ENCODE data around the gene GDF10.

Gene GDF10

DNA sequence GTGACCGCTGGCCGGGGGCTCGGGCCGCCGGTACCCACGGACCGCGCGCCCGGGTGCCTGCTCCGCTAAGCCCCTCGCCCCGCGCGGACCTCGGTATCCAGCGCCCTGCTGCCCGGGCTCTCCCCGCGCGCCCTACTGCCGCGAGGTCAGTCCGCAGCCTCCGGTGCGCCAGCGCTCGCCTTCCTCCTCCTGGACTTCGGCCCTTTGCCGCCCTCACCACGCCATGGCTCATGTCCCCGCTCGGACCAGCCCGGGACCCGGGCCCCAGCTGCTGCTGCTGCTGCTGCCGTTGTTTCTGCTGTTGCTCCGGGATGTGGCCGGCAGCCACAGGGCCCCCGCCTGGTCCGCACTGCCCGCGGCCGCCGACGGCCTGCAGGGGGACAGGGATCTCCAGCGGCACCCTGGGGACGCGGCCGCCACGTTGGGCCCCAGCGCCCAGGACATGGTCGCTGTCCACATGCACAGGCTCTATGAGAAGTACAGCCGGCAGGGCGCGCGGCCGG is 483 bp downstream of the GDF10 start:
- H3K4me1 ChIP-seq (ENCODE audit: low read length) = no peaks in the 10 kb centered on the region
- no peaks in the 10 kb centered on the region for H4K20me1 ChIP-seq (ENCODE audit: insufficient read depth, low read length)
- no peak overlapping the region for H3K4me2 ChIP-seq (ENCODE audit: low read length)
- no peaks in the 10 kb centered on the region for H3K27me3 ChIP-seq (ENCODE audit: low read depth, low read length)
- H2AFZ ChIP-seq (ENCODE audit: low read depth, low read length) = no peak overlapping the region
- no peaks in the 10 kb centered on the region for H3K36me3 ChIP-seq (replicated peaks; ENCODE audit: low read depth, low read length)
- no peak overlapping the region for H3K9ac ChIP-seq (ENCODE audit: low read length)
- no peak overlapping the region for H3K27ac ChIP-seq (ENCODE audit: low read length)
- H3K9me3 ChIP-seq (ENCODE audit: insufficient read depth, low read length) = no peaks in the 10 kb centered on the region
- no peak for TF ChIP-seq EZH2phosphoT487 (IDR thresholded peaks at IDR 0.05; ENCODE audit: low read depth)
- TF ChIP-seq, protein P1, sequence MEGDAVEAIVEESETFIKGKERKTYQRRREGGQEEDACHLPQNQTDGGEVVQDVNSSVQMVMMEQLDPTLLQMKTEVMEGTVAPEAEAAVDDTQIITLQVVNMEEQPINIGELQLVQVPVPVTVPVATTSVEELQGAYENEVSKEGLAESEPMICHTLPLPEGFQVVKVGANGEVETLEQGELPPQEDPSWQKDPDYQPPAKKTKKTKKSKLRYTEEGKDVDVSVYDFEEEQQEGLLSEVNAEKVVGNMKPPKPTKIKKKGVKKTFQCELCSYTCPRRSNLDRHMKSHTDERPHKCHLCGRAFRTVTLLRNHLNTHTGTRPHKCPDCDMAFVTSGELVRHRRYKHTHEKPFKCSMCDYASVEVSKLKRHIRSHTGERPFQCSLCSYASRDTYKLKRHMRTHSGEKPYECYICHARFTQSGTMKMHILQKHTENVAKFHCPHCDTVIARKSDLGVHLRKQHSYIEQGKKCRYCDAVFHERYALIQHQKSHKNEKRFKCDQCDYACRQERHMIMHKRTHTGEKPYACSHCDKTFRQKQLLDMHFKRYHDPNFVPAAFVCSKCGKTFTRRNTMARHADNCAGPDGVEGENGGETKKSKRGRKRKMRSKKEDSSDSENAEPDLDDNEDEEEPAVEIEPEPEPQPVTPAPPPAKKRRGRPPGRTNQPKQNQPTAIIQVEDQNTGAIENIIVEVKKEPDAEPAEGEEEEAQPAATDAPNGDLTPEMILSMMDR (IDR thresholded peaks at IDR 0.05; ENCODE audit: low read depth, low read length) = no peak
- no peak overlapping the region for H3K4me3 ChIP-seq (ENCODE audit: low read length)
- H3K79me2 ChIP-seq (ENCODE audit: low read length) = no peaks in the 10 kb centered on the region

DNA sequence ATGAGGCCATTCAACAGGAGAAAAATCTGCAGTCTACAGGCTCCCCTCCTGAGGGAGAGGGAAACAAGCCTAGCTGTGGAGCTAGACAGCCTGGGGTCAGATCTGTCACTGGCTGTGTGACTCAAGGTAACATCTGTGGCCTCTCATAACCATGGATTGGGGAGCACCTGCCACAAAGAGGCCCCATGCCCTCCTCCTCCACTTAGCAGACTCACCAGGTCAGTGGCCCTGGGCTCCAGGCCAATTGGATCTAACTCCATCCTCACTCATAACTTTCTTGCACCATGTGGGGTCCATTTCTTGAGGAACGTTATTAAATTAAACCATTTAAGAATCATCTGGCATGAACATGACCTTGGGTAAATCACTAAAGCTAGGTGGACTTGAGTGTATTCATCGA is 1.8 kb downstream of the GDF10 start:
- TF ChIP-seq EZH2phosphoT487 (IDR thresholded peaks at IDR 0.05; ENCODE audit: low read depth) = no peak
- TF ChIP-seq, protein P1 (IDR thresholded peaks at IDR 0.05; ENCODE audit: low read depth, low read length) = no peak
- Histone ChIP-seq H3K27me3 (ENCODE audit: low read depth, low read length) (no peaks in the 10 kb centered on the region), H3K9ac (ENCODE audit: low read length) (no peak overlapping the region)

DNA sequence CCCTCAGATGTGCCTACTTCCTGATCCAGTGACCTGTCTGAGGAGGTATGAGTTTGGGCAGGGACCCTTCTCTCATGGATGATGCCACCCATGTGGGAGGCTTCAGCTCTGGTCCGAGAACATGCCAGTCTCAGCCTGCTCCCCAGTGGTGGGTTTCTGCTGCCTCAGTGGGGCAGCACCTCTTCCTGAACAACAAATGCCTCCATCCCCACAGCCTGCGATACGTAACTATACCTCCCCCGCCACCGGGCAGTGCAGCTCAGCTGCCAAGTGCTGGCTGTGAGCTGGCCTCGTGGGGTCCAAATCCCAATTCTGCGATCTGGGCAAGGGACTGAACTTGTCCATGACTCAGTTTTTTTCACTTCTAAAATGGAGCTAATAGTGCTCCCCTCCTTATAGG is 3.1 kb downstream of the GDF10 start:
- Histone ChIP-seq H3K27ac (ENCODE audit: low read length) (no peak overlapping the region), H2AFZ (ENCODE audit: low read depth, low read length) (no peak overlapping the region), H3K4me1 (ENCODE audit: low read length) (no peaks in the 10 kb centered on the region), H3K9me3 (ENCODE audit: insufficient read depth, low read length) (no peaks in the 10 kb centered on the region), H3K4me3 (ENCODE audit: low read length) (no peak overlapping the region), H4K20me1 (ENCODE audit: insufficient read depth, low read length) (no peaks in the 10 kb centered on the region), H3K79me2 (ENCODE audit: low read length) (no peaks in the 10 kb centered on the region), H3K27me3 (ENCODE audit: low read depth, low read length) (no peaks in the 10 kb centered on the region), H3K4me2 (ENCODE audit: low read length) (no peak overlapping the region), H3K9ac (ENCODE audit: low read length) (no peak overlapping the region), H3K36me3 (replicated peaks; ENCODE audit: low read depth, low read length) (no peaks in the 10 kb centered on the region)
- no peak for TF ChIP-seq EZH2phosphoT487 (IDR thresholded peaks at IDR 0.05; ENCODE audit: low read depth)
- TF ChIP-seq, protein P1 (IDR thresholded peaks at IDR 0.05; ENCODE audit: low read depth, low read length) = no peak

More for the DNA sequence above, 1.8 kb downstream of the GDF10 start:
- H3K4me3 ChIP-seq (ENCODE audit: low read length) = no peak overlapping the region
- no peak overlapping the region for H3K4me2 ChIP-seq (ENCODE audit: low read length)
- H4K20me1 ChIP-seq (ENCODE audit: insufficient read depth, low read length) = no peaks in the 10 kb centered on the region
- H2AFZ ChIP-seq (ENCODE audit: low read depth, low read length) = no peak overlapping the region
- H3K4me1 ChIP-seq (ENCODE audit: low read length) = no peaks in the 10 kb centered on the region
- H3K36me3 ChIP-seq (replicated peaks; ENCODE audit: low read depth, low read length) = no peaks in the 10 kb centered on the region
- no peak overlapping the region for H3K27ac ChIP-seq (ENCODE audit: low read length)
- no peaks in the 10 kb centered on the region for H3K79me2 ChIP-seq (ENCODE audit: low read length)
- H3K9me3 ChIP-seq (ENCODE audit: insufficient read depth, low read length) = no peaks in the 10 kb centered on the region

DNA sequence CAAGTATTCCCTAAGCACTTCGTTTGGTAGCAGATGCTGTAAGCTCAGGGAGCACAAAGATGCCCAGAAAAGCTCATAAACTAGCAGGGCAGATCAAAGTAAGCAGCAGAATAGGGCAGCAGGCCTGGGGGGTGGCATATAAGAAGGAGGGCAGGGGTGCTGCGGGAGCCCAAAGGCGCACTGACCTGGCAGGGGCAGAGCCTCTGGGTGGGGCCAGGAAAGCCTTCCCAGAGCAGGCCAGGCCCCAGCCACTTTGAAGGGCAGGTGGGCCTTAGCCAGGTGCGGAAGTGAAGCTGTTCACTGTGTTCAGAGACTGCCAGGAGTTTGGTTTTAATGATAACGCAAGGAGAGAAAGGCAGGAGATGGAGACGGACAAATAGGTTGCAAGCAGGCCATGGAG is 3.9 kb downstream of the GDF10 start:
- no peak for TF ChIP-seq EZH2phosphoT487 (IDR thresholded peaks at IDR 0.05; ENCODE audit: low read depth)
- TF ChIP-seq, protein P1 (IDR thresholded peaks at IDR 0.05; ENCODE audit: low read depth, low read length) = no peak
- no peak overlapping the region for H3K9ac ChIP-seq (ENCODE audit: low read length)

More for the DNA sequence above, 3.9 kb downstream of the GDF10 start:
- H3K27ac ChIP-seq (ENCODE audit: low read length) = no peak overlapping the region
- H3K36me3 ChIP-seq (replicated peaks; ENCODE audit: low read depth, low read length) = no peaks in the 10 kb centered on the region
- H3K4me1 ChIP-seq (ENCODE audit: low read length) = no peaks in the 10 kb centered on the region
- no peak overlapping the region for H2AFZ ChIP-seq (ENCODE audit: low read depth, low read length)
- no peaks in the 10 kb centered on the region for H3K79me2 ChIP-seq (ENCODE audit: low read length)
- no peaks in the 10 kb centered on the region for H3K9me3 ChIP-seq (ENCODE audit: insufficient read depth, low read length)
- H4K20me1 ChIP-seq (ENCODE audit: insufficient read depth, low read length) = no peaks in the 10 kb centered on the region
- H3K4me3 ChIP-seq (ENCODE audit: low read length) = no peak overlapping the region
- no peak overlapping the region for H3K4me2 ChIP-seq (ENCODE audit: low read length)
- no peaks in the 10 kb centered on the region for H3K27me3 ChIP-seq (ENCODE audit: low read depth, low read length)

Data from OCI-LY3 (cell line).